GM21526 (cell line): Measurements from ENCODE around the gene RGS9.
"Not testable (repeated sequence)": the region's sequence is repeated elsewhere in the genome, so short reads cannot be mapped to it uniquely, and the experiment has no call there.

Source experiments
- ATAC-seq: cut with Tn5 transposase; IDR thresholded peaks from one replicate; pipeline ENCODE4 v1.9.1; 2021; ENCODE audit warnings: moderate library complexity; ENCODE audit not compliant: unreplicated experiment, low FRiP score

The RGS9 gene

GRCh38 chr17:65109990-65110680 lies 27.0 kb upstream of the RGS9 start:
- ATAC-seq, result no peak

GRCh38 chr17:65115839-65116238 lies 21.3 kb upstream of the RGS9 start:
- no peak for ATAC-seq

GRCh38 chr17:65116515-65116914 lies 20.7 kb upstream of the RGS9 start:
- not testable (repeated sequence) for ATAC-seq

- no peak for ATAC-seq
Measured at GRCh38 chr17:65117384-65118035, 19.7 kb upstream of the RGS9 start.

GRCh38 chr17:65121368-65121767 lies 15.8 kb upstream of the RGS9 start:
- no peak for ATAC-seq

- ATAC-seq, result no peak
Measured at GRCh38 chr17:65121916-65122806, 15.0 kb upstream of the RGS9 start.

GRCh38 chr17:65122836-65123756 lies 14.1 kb upstream of the RGS9 start:
- ATAC-seq, result peak; percentile 74

GRCh38 chr17:65123757-65124675 lies 13.2 kb upstream of the RGS9 start:
- ATAC-seq, result no peak

- no peak for ATAC-seq
Measured at GRCh38 chr17:65130832-65131231, 6.3 kb upstream of the RGS9 start.

- no peak for ATAC-seq
Measured at GRCh38 chr17:65131240-65131639, 5.9 kb upstream of the RGS9 start.

GRCh38 chr17:65131946-65132345 lies 5.2 kb upstream of the RGS9 start:
- ATAC-seq, result no peak

GRCh38 chr17:65134035-65134434 lies 3.1 kb upstream of the RGS9 start:
- ATAC-seq, result no peak

GRCh38 chr17:65139101-65139764 lies 2.1 kb downstream of the RGS9 start:
- no peak for ATAC-seq

GRCh38 chr17:65142247-65142646 lies 5.1 kb downstream of the RGS9 start:
- ATAC-seq, result no peak

GRCh38 chr17:65143889-65144604 lies 6.9 kb downstream of the RGS9 start:
- no peak for ATAC-seq

- ATAC-seq, result no peak
Measured at GRCh38 chr17:65145743-65146142, 8.6 kb downstream of the RGS9 start.

GRCh38 chr17:65147955-65148354 lies 10.8 kb downstream of the RGS9 start:
- no peak for ATAC-seq
